OCI-LY1 (cell line): ENCODE measurements around the gene IPO7.

Source experiments
- H2AFZ ChIP-seq: fragments of 200-600 bp; sonication (generic), shearing (Covaris generic); 2 replicates; pipeline ENCODE4 v1.6.0; 2014; ENCODE audit warnings: antibody characterized with exemption, mild to moderate bottlenecking, low read length
- H3F3A ChIP-seq: fragments of 200-600 bp; sonication (generic), shearing (Covaris generic); 2 replicates; pipeline ENCODE4 v1.6.0; 2014; ENCODE audit warnings: mild to moderate bottlenecking, antibody characterized with exemption, low read length, moderate library complexity; ENCODE audit not compliant: insufficient read depth
- H3K27ac ChIP-seq: fragments of 200-600 bp; sonication (generic); 2 replicates; pipeline ENCODE4 v1.5.1; 2014; ENCODE audit warnings: low read length, mixed run types, mild to moderate bottlenecking, low read depth; ENCODE audit not compliant: poor library complexity, severe bottlenecking
- H3K27me3 ChIP-seq: fragments of 200-600 bp; sonication (generic); 2 replicates; pipeline ENCODE4 v1.6.0; 2014; ENCODE audit warnings: antibody characterized with exemption, mild to moderate bottlenecking, low read length, moderate library complexity; ENCODE audit not compliant: insufficient read depth
- H3K36me3 ChIP-seq: fragments of 200-600 bp; sonication (generic); 2 replicates; pipeline ENCODE4 v1.6.1; 2014; ENCODE audit warnings: mild to moderate bottlenecking, antibody characterized with exemption, low read length, moderate library complexity, mixed read lengths; ENCODE audit not compliant: insufficient read depth
- H3K4me1 ChIP-seq: fragments of 200-600 bp; sonication (generic); 2 replicates; pipeline ENCODE4 v1.5.1; 2014; ENCODE audit warnings: mild to moderate bottlenecking, low read length, moderate library complexity; ENCODE audit not compliant: insufficient read depth, severe bottlenecking
- H3K4me2 ChIP-seq: fragments of 200-600 bp; sonication (generic), shearing (Covaris generic); 2 replicates; pipeline ENCODE4 v1.6.1; 2014; ENCODE audit warnings: low read length
- H3K4me3 ChIP-seq: fragments of 200-600 bp; sonication (generic); 2 replicates; pipeline ENCODE4 v1.5.1; 2014; ENCODE audit warnings: low read length, low read depth, mild to moderate bottlenecking, mixed read lengths; ENCODE audit not compliant: poor library complexity, severe bottlenecking
- H3K79me2 ChIP-seq: fragments of 200-600 bp; shearing (Covaris generic); 2 replicates; pipeline ENCODE4 v1.6.1; 2016; ENCODE audit warnings: mixed run types, low read length, mixed read lengths; ENCODE audit not compliant: insufficient read depth
- H3K9ac ChIP-seq: fragments of 200-600 bp; sonication (generic), shearing (Covaris generic); 2 replicates; pipeline ENCODE4 v1.6.1; 2014; ENCODE audit warnings: mild to moderate bottlenecking, low read length, mixed read lengths
- H3K9me2 ChIP-seq: fragments of 200-600 bp; sonication (generic), shearing (Covaris generic); 2 replicates; pipeline ENCODE4 v1.6.1; 2014; ENCODE audit warnings: low read depth, mild to moderate bottlenecking, low read length, mixed read lengths
- H3K9me3 ChIP-seq: fragments of 200-600 bp; shearing (Covaris generic); 2 replicates; pipeline ENCODE4 v1.6.1; 2014; ENCODE audit warnings: low read length, mixed read lengths
- H4K20me1 ChIP-seq: fragments of 200-600 bp; sonication (generic), shearing (Covaris generic); 2 replicates; pipeline ENCODE4 v1.6.0; 2016; ENCODE audit warnings: mild to moderate bottlenecking, low read length; ENCODE audit not compliant: insufficient read depth
- EZH2 ChIP-seq: fragments of 200-600 bp; sonication (generic), shearing (Covaris generic); IDR thresholded peaks from 2 replicates; pipeline ENCODE4 v1.8.0; 2017; ENCODE audit warnings: borderline replicate concordance, mixed run types, mild to moderate bottlenecking, antibody characterized with exemption, low read length, moderate library complexity, mixed read lengths
- TF ChIP-seq, protein P1 (sequence below): fragments of 200-600 bp; sonication (generic), shearing (Covaris generic); IDR thresholded peaks from 2 replicates; pipeline ENCODE4 v1.5.1; 2017; ENCODE audit warnings: mild to moderate bottlenecking, antibody characterized with exemption, low read length, moderate library complexity, mixed read lengths

IPO7 gene

DNA sequence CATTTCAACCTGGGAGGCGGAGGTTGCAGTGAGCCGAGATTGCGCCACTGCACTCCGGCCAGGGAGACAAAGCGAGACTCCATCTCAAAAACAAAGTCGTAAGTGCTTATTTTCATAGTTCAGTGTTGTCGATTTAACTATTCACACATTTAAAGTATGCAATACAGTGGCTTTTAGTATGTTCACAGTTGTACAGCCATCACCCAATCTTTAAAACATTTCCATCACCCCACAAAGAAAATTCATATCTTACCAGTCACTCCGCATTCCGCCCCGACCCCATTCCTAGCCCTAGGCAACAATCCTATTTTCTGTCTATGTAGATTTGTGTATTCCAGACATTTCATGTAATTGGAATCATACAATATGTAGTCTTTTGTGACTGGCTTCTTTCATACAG lies 11.9 kb downstream of the IPO7 start:
- Histone ChIP-seq H3K9me2 (no peaks in the 10 kb centered on the region), H3K27me3 (no peaks in the 10 kb centered on the region), H3K27ac (no peak overlapping the region), H3K4me3 (no peak overlapping the region), H3F3A (no peaks in the 10 kb centered on the region), H3K79me2 (peaks cover 99% of the 10 kb centered on the region), H3K36me3 (peaks cover 53% of the 10 kb centered on the region), H2AFZ (no peak overlapping the region), H4K20me1 (peaks cover 6% of the 10 kb centered on the region; the same call in 1 of the 2 replicates), H3K9me3 (no peaks in the 10 kb centered on the region), H3K4me2 (no peak overlapping the region), H3K9ac (no peak overlapping the region), H3K4me1 (peaks cover 11% of the 10 kb centered on the region)
- TF ChIP-seq, protein P1, sequence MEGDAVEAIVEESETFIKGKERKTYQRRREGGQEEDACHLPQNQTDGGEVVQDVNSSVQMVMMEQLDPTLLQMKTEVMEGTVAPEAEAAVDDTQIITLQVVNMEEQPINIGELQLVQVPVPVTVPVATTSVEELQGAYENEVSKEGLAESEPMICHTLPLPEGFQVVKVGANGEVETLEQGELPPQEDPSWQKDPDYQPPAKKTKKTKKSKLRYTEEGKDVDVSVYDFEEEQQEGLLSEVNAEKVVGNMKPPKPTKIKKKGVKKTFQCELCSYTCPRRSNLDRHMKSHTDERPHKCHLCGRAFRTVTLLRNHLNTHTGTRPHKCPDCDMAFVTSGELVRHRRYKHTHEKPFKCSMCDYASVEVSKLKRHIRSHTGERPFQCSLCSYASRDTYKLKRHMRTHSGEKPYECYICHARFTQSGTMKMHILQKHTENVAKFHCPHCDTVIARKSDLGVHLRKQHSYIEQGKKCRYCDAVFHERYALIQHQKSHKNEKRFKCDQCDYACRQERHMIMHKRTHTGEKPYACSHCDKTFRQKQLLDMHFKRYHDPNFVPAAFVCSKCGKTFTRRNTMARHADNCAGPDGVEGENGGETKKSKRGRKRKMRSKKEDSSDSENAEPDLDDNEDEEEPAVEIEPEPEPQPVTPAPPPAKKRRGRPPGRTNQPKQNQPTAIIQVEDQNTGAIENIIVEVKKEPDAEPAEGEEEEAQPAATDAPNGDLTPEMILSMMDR = no peak
- TF ChIP-seq EZH2 = no peak

DNA sequence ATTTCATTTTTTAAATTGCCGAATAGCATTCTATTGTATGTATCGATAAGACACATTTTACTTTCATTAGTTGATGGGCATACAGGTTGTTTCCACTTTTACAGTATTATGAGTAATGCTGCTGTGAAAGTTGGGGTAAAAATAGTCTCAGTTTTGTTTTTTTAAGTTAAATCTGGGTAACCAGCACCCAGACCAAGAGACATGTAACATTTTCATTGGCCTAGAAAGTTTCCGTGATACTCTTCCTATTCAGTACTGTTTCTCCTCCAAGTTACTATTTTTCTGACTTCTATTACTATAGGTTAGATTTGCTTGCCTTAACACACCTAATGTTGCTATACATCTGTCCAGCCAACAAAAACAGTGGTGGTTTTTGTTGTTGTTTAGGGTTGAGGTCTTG lies 12.3 kb downstream of the IPO7 start:
- Histone ChIP-seq H3K9me3 (no peaks in the 10 kb centered on the region), H3K27me3 (no peaks in the 10 kb centered on the region), H2AFZ (no peak overlapping the region), H3K36me3 (peaks cover 52% of the 10 kb centered on the region), H3K27ac (no peak overlapping the region), H3K9ac (no peak overlapping the region), H3K9me2 (no peaks in the 10 kb centered on the region), H3K79me2 (peaks cover 99% of the 10 kb centered on the region), H3K4me1 (peaks cover 11% of the 10 kb centered on the region), H4K20me1 (peaks cover 6% of the 10 kb centered on the region; the same call in 1 of the 2 replicates), H3K4me2 (no peak overlapping the region), H3K4me3 (no peak overlapping the region), H3F3A (no peaks in the 10 kb centered on the region)
- TF ChIP-seq EZH2 = no peak
- TF ChIP-seq, protein P1 = no peak

DNA sequence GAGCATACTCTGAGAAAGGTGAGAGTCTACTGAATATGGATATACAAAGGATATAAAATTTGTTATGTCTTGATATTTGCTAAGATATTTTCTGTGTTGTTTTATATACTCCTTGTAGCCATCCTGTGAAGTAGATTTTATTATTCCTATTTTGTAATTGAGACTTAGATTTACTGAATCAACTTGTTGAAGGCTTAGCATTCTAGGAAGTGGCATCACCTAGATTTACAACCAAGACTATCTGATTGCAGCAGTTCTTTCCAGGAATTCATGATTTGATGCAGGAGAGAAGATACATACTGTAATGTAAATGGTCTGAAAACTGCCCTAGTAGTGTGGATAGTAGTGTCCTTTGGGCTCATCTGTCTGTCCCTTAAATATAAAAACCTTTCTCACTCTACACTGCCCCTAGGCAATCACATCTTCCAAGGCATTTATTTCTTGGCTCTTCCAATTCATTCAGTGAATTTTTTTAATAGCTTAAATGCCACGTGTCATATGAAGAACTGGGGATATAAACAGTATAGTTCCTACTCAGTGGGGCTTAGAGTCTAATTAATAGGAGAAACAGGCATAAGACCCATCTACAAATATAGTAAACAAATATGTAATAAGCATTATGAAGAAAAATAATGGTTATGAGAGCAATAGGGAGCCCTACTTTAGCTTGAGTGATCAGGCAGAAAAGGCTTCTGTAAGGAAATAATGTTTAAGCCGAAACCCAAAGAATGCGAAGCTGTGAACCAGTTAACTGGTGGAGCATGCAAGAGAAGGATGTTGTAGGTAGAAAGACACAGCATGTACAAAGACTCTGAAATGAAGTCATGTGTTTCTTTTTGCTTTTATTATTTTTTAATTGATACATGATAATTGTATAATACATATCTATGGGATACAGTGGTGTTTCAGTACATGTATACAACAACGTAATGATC lies 13.6 kb downstream of the IPO7 start:
- no peaks in the 10 kb centered on the region for H3K27me3 ChIP-seq
- H3K4me2 ChIP-seq = no peak overlapping the region
- peaks cover 6% of the 10 kb centered on the region; the same call in 1 of the 2 replicates for H4K20me1 ChIP-seq
- no peak overlapping the region for H3K4me3 ChIP-seq
- no peak overlapping the region for H3K9ac ChIP-seq
- TF ChIP-seq, protein P1 = no peak
- TF ChIP-seq EZH2 = no peak
- peaks cover 11% of the 10 kb centered on the region for H3K4me1 ChIP-seq
- H2AFZ ChIP-seq = no peak overlapping the region
- H3K79me2 ChIP-seq = peaks cover 99% of the 10 kb centered on the region
- H3K9me3 ChIP-seq = no peaks in the 10 kb centered on the region
- H3K27ac ChIP-seq = no peak overlapping the region
- peaks cover 43% of the 10 kb centered on the region for H3K36me3 ChIP-seq
- no peaks in the 10 kb centered on the region for H3F3A ChIP-seq
- no peaks in the 10 kb centered on the region for H3K9me2 ChIP-seq
